ENCODE results near the gene WHRN.

WHRN gene

GRCh38 chr9:114448706-114449105 lies 56.6 kb downstream of the WHRN start:
- Histone ChIP-seq H3K4me1 (ENCODE audit: insufficient read depth, low read length) (peaks cover 8% of the 10 kb centered on the region), H3K9ac (ENCODE audit: low read depth, low read length) (no peak overlapping the region), H3K36me3 (ENCODE audit: insufficient read depth, low read length) (no peaks in the 10 kb centered on the region), H3K9me3 (ENCODE audit: control insufficient read depth, insufficient read depth, low read length) (no peaks in the 10 kb centered on the region)

- Histone ChIP-seq H3K9ac (ENCODE audit: low read depth, low read length) (no peak overlapping the region), H3K36me3 (ENCODE audit: insufficient read depth, low read length) (no peaks in the 10 kb centered on the region), H3K4me1 (ENCODE audit: insufficient read depth, low read length) (peaks cover 8% of the 10 kb centered on the region; the same call in 1 of the 2 replicates), H3K9me3 (ENCODE audit: control insufficient read depth, insufficient read depth, low read length) (no peaks in the 10 kb centered on the region)
These were observed 58.4 kb downstream of the WHRN start for GRCh38 chr9:114446672-114447450.

- H3K9ac ChIP-seq (ENCODE audit: low read depth, low read length): no peak overlapping the region
- H3K4me1 ChIP-seq (ENCODE audit: insufficient read depth, low read length): peaks cover 8% of the 10 kb centered on the region; the same call in 1 of the 2 replicates
- H3K9me3 ChIP-seq (ENCODE audit: control insufficient read depth, insufficient read depth, low read length): no peaks in the 10 kb centered on the region
- H3K36me3 ChIP-seq (ENCODE audit: insufficient read depth, low read length): no peaks in the 10 kb centered on the region
These were observed 59.2 kb downstream of the WHRN start for GRCh38 chr9:114446036-114446435.

GRCh38 chr9:114445616-114446015 lies 59.7 kb downstream of the WHRN start:
- Histone ChIP-seq H3K36me3 (ENCODE audit: insufficient read depth, low read length) (no peaks in the 10 kb centered on the region), H3K9me3 (ENCODE audit: control insufficient read depth, insufficient read depth, low read length) (no peaks in the 10 kb centered on the region), H3K9ac (ENCODE audit: low read depth, low read length) (no peak overlapping the region), H3K4me1 (ENCODE audit: insufficient read depth, low read length) (peaks cover 5% of the 10 kb centered on the region; the same call in 1 of the 2 replicates)

- Histone ChIP-seq H3K9me3 (ENCODE audit: control insufficient read depth, insufficient read depth, low read length) (no peaks in the 10 kb centered on the region), H3K36me3 (ENCODE audit: insufficient read depth, low read length) (no peaks in the 10 kb centered on the region), H3K9ac (ENCODE audit: low read depth, low read length) (no peak overlapping the region), H3K4me1 (ENCODE audit: insufficient read depth, low read length) (no peaks in the 10 kb centered on the region)
These were observed 63.3 kb downstream of the WHRN start for GRCh38 chr9:114442022-114442421.

- Histone ChIP-seq H3K9ac (ENCODE audit: low read depth, low read length) (no peak overlapping the region), H3K4me1 (ENCODE audit: insufficient read depth, low read length) (0 out of 2 replicates have a peak, but pooled peaks cover 2% of the 10 kb centered on the region), H3K9me3 (ENCODE audit: control insufficient read depth, insufficient read depth, low read length) (no peaks in the 10 kb centered on the region), H3K36me3 (ENCODE audit: insufficient read depth, low read length) (no peaks in the 10 kb centered on the region)
These were observed 67.8 kb downstream of the WHRN start for GRCh38 chr9:114437401-114437893.

- no peaks in the 10 kb centered on the region for H3K36me3 ChIP-seq (ENCODE audit: insufficient read depth, low read length)
- 0 out of 2 replicates have a peak, but pooled peaks cover 2% of the 10 kb centered on the region for H3K4me1 ChIP-seq (ENCODE audit: insufficient read depth, low read length)
- no peaks in the 10 kb centered on the region for H3K9me3 ChIP-seq (ENCODE audit: control insufficient read depth, insufficient read depth, low read length)
- H3K9ac ChIP-seq (ENCODE audit: low read depth, low read length): no peak overlapping the region
These were observed 70.4 kb downstream of the WHRN start for GRCh38 chr9:114434878-114435311.

- 0 out of 2 replicates have a peak, but pooled peaks cover 2% of the 10 kb centered on the region for H3K4me1 ChIP-seq (ENCODE audit: insufficient read depth, low read length)
- H3K36me3 ChIP-seq (ENCODE audit: insufficient read depth, low read length): no peaks in the 10 kb centered on the region
- H3K9ac ChIP-seq (ENCODE audit: low read depth, low read length): no peak overlapping the region
- H3K9me3 ChIP-seq (ENCODE audit: control insufficient read depth, insufficient read depth, low read length): no peaks in the 10 kb centered on the region
These were observed 71.5 kb downstream of the WHRN start for GRCh38 chr9:114433720-114434255.

GRCh38 chr9:114433086-114433485 lies 72.2 kb downstream of the WHRN start:
- Histone ChIP-seq H3K36me3 (ENCODE audit: insufficient read depth, low read length) (no peaks in the 10 kb centered on the region), H3K9ac (ENCODE audit: low read depth, low read length) (no peak overlapping the region), H3K9me3 (ENCODE audit: control insufficient read depth, insufficient read depth, low read length) (no peaks in the 10 kb centered on the region), H3K4me1 (ENCODE audit: insufficient read depth, low read length) (0 out of 2 replicates have a peak, but pooled peaks cover 2% of the 10 kb centered on the region)

- 0 out of 2 replicates have a peak, but pooled peaks cover 2% of the 10 kb centered on the region for H3K4me1 ChIP-seq (ENCODE audit: insufficient read depth, low read length)
These were observed 72.8 kb downstream of the WHRN start for GRCh38 chr9:114432323-114433067.

GRCh38 chr9:114431770-114432169 lies 73.5 kb downstream of the WHRN start:
- Histone ChIP-seq H3K9ac (ENCODE audit: low read depth, low read length) (no peak overlapping the region), H3K36me3 (ENCODE audit: insufficient read depth, low read length) (no peaks in the 10 kb centered on the region), H3K9me3 (ENCODE audit: control insufficient read depth, insufficient read depth, low read length) (no peaks in the 10 kb centered on the region), H3K4me1 (ENCODE audit: insufficient read depth, low read length) (0 out of 2 replicates have a peak, but pooled peaks cover 2% of the 10 kb centered on the region)

More at GRCh38 chr9:114432323-114433067, 72.8 kb downstream of the WHRN start:
- Histone ChIP-seq H3K9ac (ENCODE audit: low read depth, low read length) (no peak overlapping the region), H3K9me3 (ENCODE audit: control insufficient read depth, insufficient read depth, low read length) (no peaks in the 10 kb centered on the region), H3K36me3 (ENCODE audit: insufficient read depth, low read length) (no peaks in the 10 kb centered on the region)

GRCh38 chr9:114431003-114431402 lies 74.3 kb downstream of the WHRN start:
- Histone ChIP-seq H3K9me3 (ENCODE audit: control insufficient read depth, insufficient read depth, low read length) (no peaks in the 10 kb centered on the region), H3K36me3 (ENCODE audit: insufficient read depth, low read length) (no peaks in the 10 kb centered on the region), H3K4me1 (ENCODE audit: insufficient read depth, low read length) (0 out of 2 replicates have a peak, but pooled peaks cover 2% of the 10 kb centered on the region), H3K9ac (ENCODE audit: low read depth, low read length) (no peak overlapping the region)

- Histone ChIP-seq H3K4me1 (ENCODE audit: insufficient read depth, low read length) (0 out of 2 replicates have a peak, but pooled peaks cover 2% of the 10 kb centered on the region), H3K36me3 (ENCODE audit: insufficient read depth, low read length) (no peaks in the 10 kb centered on the region), H3K9ac (ENCODE audit: low read depth, low read length) (no peak overlapping the region), H3K9me3 (ENCODE audit: control insufficient read depth, insufficient read depth, low read length) (no peaks in the 10 kb centered on the region)
These were observed 74.8 kb downstream of the WHRN start for GRCh38 chr9:114430457-114430856.

- Histone ChIP-seq H3K36me3 (ENCODE audit: insufficient read depth, low read length) (no peaks in the 10 kb centered on the region), H3K4me1 (ENCODE audit: insufficient read depth, low read length) (0 out of 2 replicates have a peak, but pooled peaks cover under 1% of the 10 kb centered on the region), H3K9ac (ENCODE audit: low read depth, low read length) (no peak overlapping the region), H3K9me3 (ENCODE audit: control insufficient read depth, insufficient read depth, low read length) (no peaks in the 10 kb centered on the region)
These were observed 75.8 kb downstream of the WHRN start for GRCh38 chr9:114429488-114429887.
